Vagina (tissue), 2 donors: ENCODE results near the gene ANGPTL8.

ENCODE experiments used
- CTCF ChIP-seq, 3 experiments: fragments of 450-650 bp in 2 of 3; fragments of 200-600 bp in 1 of 3; sonication (generic) in 1 of 3; IDR thresholded peaks; one replicate each; pipeline ENCODE4 v1.5.1; 2017 to 2019; ENCODE audit warnings: antibody characterized with exemption in 3 of 3, mild to moderate bottlenecking in 2 of 3, moderate library complexity in 2 of 3
- POLR2A ChIP-seq, 2 donors: fragments of 450-650 bp; IDR thresholded peaks; one replicate each; pipeline ENCODE4 v1.6.1; 2017; ENCODE audit warnings: antibody characterized with exemption in 2 of 2, mild to moderate bottlenecking in 2 of 2, moderate library complexity in 2 of 2
- POLR2AphosphoS5 ChIP-seq, 2 donors: sonication (generic); formaldehyde crosslinking; IDR thresholded peaks; one replicate each; pipeline ENCODE4 v1.9.0; 2017; ENCODE audit warnings: antibody characterized with exemption in 2 of 2, mild to moderate bottlenecking in 2 of 2, low read depth in 1 of 2; ENCODE audit not compliant: insufficient read depth in 1 of 2

GRCh38 chr19:11247934-11248333 lies 8.5 kb downstream of the ANGPTL8 start:
- TF ChIP-seq CTCF (IDR thresholded peaks at IDR 0.05) (no peak), POLR2AphosphoS5 (IDR thresholded peaks at IDR 0.05; ENCODE audit: insufficient read depth in 1 of 2, low read depth in 1 of 2) (no peak), POLR2A (IDR thresholded peaks at IDR 0.05) (no peak)
